ENCODE measurements around the gene SLC38A2.

Gene SLC38A2

DNA sequence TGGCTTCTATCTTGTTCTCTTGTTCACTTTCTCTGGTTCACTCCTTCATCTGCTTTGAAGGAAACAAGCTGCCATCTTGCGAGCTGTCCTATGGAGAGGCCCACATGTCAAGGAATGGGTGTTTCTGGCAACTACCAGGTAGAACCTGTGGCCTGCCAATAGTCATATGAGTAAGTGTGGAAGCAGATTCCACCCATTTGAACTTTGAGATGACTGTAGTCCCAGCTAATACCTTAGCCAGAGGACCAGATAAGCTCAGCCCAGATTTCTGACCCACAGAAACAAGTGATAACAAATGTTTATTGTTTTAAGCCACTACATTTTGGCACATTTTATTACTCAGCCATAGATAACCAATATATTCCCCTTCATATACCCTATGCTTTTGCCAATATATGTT, 4.0 kb upstream of the SLC38A2 start:
- no peak for DNase-seq (ENCODE audit: low read depth in 2 of 2, low spot score in 1 of 2)

DNA sequence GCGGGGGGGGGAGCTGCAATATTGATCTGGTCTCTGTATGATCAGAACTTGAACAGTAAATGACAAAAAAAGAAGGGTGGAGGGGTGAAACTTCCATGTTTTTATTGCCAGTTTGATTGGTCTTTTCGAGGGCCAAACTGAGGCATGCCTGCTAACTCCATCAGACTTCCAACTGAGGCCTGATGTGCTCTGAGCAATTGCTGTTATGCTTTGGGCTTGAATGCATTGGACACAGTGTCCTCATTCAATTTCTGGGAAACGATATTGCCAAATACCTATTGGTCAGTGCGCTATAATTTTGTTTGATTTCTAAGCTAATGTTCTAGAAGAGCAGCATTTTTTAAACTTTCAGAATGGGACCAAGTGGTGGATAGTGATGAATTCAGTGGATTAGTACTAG, 2.1 kb upstream of the SLC38A2 start:
- DNase-seq (ENCODE audit: low read depth in 2 of 2, low spot score in 1 of 2): no peak

DNA sequence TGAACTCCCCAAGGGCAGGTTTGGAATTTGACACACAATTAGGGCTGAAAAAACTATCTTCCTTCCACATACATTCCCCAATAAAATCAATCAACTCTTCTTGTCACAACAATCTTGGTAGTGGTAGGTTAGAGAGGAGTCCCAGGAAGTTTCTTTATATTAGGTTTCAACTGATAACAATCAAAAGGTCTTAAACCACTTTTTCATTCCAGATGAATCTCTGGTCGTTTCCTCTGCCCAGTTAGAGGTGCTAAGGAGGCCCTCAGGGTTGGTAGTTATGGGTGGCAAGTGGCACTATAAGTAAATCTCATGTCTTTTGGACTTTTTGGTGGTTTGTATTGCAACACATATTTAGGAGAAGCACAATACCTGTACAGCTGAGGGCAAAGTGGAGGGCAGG, 1.7 kb upstream of the SLC38A2 start:
- no peak for DNase-seq (ENCODE audit: low read depth in 2 of 2, low spot score in 1 of 2)

DNA sequence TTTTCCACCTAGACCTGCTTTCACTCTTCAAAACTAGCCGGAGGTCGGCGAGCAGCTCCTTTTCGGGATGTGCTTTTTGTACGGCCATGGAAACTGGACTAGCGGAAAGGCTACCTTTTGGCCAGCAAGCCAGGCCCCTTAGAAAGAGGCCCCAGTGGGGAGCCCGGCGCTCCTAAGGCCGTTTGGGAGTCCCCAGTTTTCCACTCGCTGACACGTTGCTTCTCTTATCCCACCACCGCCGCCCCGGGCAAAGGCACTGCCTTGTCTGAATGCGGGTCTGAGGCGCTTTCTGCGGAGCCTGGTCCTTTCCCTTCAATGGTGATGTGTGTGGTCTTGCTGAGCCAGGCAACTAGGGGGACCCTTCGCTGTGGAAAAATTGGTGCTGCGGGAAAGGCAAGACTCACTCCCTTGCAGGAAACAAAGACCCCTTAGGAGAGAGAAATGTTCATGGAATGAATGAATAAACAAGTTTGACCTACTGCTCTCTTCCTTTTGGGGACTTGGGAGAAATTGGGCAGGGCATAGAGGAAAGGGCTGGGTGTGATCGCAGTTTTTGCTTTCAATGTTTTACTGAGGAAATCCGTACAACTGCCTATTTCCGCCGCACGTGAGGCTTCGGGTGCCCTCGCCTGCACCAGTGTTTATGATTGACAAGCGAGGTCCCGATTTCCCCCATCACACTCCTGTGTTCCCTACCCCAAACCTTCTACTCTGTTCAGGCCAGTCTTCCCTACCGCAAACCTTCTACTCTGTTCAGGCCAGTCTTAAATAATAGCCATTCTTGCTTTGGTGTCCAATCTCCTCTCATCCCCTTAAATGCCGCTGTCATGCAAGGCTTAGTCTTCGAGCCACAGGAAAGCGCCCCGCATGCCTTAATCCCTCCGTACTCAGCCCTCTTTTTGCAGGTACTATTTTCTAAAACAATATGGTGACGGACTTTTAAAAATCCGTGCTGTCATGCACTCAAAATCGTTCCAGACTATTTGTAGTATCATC, 1.0 kb upstream of the SLC38A2 start:
- DNase-seq (ENCODE audit: low read depth in 2 of 2, low spot score in 1 of 2): no peak

DNA sequence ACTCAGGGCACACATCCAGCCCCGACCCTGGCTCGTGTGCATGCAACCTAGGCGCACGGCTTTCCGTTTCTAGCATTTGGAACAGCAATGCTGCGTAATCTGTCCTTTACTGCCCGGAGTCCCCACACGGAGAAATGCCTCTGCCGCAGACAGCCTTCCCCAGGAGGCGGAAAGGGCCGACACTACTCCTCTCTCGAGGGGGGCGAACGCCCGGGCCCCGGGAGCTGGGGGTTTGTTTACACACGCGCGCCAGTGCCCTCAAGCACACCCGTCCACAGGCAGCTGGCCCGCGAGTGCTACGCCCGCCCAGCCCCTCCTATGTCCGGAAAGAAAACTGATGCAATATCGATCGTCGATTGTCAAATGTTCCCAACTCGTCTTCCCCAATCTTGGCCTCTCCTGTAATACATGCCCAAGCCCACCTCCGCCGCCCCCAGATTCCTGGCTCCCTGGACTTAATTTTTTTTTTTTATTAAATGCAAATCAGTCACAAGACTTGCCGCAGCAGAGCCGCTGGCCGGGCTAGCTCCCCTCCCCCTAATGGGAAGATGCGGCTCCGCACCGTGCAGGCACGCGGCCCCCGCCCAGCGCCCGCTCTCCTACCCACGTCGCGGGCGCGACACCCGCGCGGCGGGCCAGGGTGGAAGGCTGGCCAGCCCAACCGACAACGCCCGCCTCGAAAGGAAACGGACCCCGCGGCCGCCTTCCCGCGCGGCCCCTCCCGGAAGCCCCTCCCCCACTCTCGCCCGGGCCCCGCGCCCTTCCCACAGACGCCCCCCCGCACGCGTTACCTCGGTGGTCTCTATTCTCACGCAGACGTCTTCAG, 642 bp downstream of the SLC38A2 start:
- peak in 1 of 2 donors; percentile 22 for DNase-seq (ENCODE audit: low read depth in 2 of 2, low spot score in 1 of 2)

DNA sequence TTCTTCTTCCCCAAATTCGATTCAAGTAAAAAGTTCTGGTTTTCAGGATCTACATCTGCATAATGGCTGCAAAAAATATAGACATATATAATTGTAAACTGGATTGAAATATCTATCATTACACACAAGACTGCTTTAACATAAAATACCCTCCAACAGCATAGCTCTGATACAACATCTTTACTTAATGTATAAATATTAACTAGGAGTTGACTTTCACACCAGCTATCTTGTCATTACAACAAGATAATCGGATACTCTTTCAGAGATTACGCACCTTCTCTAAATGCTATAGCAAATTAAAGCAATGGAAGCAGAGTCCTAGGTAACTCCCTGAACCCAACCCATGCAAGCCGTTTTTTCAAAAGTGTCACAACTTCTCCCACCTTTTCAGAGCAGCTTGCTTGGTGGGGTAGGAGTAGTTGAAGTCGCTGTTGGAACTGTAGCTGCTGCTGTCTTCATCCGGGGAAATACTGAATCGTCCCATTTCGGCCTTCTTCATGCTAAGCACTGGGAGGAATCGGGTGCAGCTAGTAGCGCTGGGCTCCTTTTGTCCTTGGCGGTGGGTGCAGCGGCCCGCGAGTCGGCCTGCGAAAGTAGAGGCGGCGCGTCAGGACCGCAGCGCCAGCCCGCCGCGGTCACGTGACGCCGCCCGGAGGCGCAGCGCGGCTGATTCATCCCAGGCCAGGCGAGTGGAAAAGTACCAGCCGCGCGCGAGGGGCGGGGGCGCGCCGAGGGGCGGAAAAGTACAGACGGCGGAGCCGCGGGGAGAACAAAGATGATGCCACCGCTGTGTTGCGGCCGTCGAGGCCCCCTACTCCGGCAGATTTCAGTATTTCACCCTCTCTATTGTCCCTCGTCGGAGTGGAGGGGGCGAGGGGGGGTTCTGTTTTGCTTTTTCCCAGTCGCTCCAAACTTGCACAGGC, 1.5 kb downstream of the SLC38A2 start:
- DNase-seq (ENCODE audit: low read depth in 2 of 2, low spot score in 1 of 2): peak; percentile 79 to 88

DNA sequence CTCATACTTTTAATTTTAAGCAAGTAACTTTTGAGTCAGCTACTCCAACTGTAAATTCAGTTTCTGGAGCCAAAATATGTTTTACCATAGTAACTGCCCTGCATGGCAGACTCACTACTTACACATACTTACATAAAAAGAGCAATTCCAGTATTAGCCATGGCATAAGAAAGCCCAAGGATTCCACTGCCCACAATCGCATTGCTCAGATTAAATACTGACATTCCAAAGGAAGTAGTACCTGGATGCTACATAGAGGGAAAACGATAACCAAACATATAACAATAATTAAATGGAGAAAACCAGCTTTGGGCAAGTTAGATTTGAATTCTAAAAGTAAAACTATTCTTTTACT, 2.2 kb downstream of the SLC38A2 start:
- DNase-seq (ENCODE audit: low read depth in 2 of 2, low spot score in 1 of 2): no peak

DNA sequence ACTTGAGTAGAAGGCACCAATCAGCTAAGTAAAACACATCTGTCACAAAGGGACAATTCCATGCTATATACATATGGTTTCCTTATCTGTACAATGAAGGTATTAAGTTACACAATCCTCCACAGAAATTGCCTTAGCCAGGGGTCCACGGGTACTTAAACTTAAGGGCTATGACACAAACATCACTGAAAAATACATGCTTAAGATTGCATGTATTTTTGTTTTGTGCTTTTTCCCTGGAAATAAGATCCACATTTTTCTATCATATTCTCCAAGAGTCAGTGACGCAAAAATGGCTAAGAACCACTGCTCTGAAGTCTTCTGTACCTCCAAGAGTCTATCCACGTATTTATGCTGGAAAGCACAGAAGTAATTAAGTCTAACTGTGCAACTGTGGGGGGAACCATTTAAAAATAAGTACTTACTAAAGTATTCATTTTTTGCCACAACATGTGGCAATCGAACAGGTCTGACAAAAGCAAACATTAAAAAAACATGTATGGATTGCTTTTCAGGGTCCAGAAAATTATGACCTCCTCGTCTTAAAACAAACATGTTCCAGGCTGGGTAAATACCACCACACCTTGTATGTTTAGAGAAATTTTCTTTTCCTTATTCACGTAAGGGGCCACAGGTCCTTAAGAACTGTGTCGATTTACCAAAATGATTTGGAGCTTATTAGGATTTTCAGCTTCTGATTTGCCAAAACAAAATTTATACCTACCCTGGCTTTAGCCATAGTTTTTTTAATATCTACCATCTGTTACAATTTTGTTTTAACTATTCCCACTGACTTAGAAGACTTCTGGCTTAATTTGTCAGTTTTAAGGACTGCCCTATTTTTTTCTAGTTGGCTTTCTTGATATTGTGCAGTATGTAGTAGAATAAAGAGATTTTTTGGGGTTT, 2.8 kb downstream of the SLC38A2 start:
- DNase-seq (ENCODE audit: low read depth in 2 of 2, low spot score in 1 of 2): no peak

DNA sequence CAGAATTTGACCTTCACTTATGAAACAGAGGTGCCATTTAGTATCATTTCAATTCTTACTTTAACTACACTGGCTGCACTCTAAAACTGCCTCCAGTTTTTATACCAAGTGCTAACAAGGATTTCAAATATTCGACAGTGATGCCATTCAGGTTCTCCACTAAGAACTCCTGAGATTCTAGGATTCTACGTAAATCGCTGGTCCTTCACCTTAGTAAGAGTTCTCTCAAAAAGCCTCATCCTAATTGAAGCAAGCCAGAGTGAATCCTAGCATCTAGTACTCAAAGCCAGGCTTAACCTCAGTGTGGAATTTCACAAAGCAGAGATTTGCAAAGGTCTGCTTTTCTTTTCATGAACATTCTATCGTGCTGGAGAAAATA, 3.5 kb downstream of the SLC38A2 start:
- no peak for DNase-seq (ENCODE audit: low read depth in 2 of 2, low spot score in 1 of 2)

DNA sequence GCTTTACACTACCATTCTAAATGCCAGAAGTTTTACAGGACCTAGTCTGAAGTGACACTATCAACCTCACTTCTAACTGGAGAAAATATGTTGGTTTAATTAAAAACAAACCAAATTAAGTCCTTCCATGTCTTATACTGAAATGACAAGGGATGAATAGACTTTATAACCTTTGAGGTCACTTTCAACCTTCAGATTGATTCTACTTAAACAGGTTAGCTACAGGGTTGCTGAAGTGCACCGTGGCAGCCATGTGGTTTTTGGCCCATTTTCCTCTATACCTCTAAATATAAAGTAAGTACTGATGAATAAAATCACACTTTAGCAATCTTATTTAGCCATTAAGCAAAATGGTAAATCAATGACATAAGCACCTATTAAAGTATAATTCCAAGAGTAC, 3.9 kb downstream of the SLC38A2 start:
- DNase-seq (ENCODE audit: low read depth in 2 of 2, low spot score in 1 of 2): no peak

DNA sequence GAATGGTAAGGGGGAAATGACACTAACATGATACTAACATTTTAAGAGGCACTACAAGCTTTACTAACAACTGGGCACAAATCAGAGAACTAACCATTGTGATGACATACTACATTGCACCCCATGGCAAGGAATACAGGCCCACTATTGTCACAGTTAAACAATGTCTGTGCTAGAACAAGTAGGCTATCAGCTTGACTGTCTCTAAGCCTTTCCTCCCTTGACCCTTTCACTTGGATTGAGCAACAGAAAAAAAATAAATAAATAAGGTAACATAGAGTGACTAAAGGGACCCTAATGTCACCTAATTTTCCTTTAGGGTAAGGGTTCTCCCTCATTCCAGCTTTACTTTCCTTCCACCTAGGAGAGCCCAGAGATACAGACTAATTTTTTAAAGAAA, 4.4 kb downstream of the SLC38A2 start:
- no peak for DNase-seq (ENCODE audit: low read depth in 2 of 2, low spot score in 1 of 2)

DNA sequence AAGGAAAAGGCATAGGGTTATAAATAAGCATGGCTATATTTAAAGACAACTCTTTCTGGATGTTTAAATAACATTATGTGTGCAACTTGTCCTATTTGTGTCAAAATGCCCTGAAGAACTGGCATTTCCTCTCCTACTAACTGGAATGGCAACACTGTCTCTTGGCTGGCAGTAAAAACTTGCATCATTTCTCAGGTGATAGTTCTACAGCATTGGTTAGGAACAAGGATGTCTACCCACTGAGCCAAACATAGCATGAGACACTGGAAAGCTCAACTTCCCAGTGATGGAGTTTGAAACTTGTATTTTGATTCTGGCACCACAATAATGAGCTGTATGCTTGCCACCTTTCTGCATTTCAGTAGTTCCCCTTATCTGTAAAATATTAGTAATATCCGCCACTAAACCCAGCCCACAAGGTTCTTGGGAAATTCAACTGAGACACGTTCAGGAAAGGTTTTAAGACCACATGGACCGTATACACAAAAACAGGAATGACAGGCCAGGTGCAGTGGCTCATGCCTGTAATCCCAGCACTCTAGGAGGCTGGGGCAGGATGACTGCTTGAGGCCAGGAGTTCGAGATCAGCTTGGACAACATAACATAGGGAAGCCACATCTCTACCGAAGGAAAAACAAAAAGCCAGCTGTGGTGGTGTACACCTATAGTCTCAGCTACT, 5.1 kb downstream of the SLC38A2 start:
- no peak for DNase-seq (ENCODE audit: low read depth in 2 of 2, low spot score in 1 of 2)

DNA sequence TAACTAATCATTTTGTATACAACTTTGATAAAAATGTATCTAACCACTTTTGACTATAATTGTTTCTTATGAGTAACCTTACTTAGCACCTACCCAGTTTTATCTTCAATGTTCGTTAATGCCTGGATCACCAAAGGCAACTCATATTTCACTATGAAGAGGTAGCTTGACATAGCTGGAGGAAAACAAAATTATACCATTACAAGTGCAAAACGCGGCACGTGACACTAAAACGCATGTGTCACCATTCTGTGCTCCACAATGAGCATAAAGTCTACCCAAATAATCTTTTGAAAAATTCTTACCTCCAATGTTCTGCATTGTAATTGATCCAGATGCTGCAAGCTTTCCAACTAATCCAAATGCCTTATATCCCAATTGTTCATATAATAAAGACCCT, 5.8 kb downstream of the SLC38A2 start:
- DNase-seq (ENCODE audit: low read depth in 2 of 2, low spot score in 1 of 2): no peak

DNA sequence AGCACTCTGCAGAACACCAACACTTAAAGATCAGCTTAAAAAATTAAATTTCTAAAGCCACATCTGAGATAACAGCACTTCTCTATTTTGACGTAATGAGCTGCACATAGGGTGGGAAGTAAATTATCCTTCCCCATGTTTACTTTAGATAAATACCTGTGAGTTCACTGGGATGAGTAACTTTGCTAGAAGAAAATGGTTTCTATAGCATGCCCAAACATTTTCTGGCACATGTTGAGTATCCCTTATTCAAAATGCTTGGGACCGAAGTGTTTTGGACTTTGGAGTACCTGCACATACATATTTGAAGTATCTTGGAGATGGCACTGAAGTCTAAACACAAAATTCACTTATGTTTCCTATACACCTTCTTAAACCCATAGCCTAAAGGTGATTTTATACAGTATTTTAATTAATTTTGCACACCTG, 6.6 kb downstream of the SLC38A2 start:
- no peak for DNase-seq (ENCODE audit: low read depth in 2 of 2, low spot score in 1 of 2)

DNA sequence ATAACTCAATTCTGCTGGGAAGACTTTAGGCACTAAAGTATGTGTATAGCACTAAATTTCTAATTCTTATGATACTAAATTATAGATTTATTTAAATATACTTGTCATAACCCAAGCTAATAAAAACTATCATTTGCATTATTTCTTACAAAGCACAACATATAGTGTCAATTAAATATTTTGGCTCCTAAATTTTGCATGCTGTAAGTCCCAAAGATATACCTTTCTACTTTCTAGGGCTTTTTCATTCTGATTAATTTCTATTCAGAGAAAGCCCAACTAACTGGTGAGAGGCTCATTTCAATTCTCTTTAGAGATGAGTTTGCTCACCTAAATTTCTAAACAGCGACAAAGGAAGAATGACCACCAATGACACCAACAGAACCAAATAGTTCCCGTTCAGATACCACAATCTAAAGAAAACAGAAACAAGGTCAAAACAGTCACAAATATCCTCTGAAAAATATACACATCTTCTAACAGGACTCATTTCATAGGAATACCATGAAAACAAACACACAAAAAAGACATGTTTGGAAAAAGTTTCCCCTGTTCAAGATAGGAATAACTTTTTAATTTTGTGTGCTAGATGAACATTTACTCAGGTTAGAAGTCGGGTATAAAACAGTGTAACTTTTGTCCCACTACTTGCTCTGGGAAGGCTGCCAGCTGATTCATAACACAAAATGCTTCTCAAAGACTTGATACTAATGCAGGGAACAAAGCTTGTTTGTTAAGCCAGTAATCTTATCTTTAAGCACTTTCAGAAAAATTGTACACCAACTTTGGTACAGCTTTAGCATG, 7.6 kb downstream of the SLC38A2 start:
- no peak for DNase-seq (ENCODE audit: low read depth in 2 of 2, low spot score in 1 of 2)

DNA sequence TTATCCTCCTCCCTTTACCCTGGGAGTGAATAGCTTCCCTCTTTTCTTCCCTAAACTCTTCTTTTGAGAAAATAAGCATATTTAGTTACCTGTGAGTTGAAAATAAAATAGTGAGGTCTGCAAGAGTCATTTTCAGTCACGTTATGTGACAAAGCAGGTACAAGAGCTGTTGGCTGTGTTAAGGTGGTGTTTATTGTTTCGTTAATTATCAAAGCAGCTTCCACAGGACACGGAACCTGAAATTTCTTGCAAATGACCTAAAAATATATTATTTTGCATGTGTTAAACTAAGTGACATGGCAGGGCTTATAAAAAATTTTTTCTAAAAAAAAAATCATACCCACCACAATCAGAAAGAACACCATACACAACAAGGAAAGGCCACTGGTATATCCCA, 8.3 kb downstream of the SLC38A2 start:
- DNase-seq (ENCODE audit: low read depth in 2 of 2, low spot score in 1 of 2): no peak

DNA sequence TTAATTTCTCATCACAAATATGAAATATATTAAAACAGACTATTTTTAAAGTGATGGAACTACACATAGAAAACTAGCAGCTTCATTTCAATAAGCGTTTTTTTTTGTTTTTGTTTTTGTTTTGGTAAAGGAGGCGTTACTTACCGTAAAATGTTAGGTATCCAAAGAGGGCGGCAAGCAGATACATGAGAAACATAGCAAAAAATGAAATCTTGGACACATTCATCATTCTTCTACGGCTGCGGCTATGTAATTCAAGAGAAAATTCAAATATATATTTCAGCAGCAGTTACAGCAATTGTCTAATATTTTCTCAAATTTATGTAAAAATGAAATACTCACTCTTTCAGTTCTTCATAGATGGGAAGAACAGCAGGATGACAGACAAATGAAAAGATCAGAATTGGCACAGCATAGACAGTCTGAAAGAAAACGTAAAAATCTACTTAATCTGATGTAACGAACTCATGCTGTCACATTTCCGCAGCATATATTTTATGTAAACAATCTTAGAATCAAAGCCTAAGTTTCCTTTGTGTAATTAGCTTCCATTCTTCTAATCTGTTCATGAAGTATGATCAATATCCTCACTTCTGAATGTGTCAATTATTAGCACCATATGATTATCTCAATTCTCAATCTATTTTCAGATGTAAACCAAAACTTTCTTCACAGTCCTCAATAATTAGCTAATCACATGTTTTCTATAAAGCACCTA, 8.8 kb downstream of the SLC38A2 start:
- DNase-seq (ENCODE audit: low read depth in 2 of 2, low spot score in 1 of 2): no peak

Data from stimulated activated CD8-positive, alpha-beta memory T cell treated with anti-CD3 and anti-CD28 coated beads, Interleukin-4, amount 100 ng/mL, for 4 hours (primary cell).